Islet precursor cell (in vitro differentiated cells): ENCODE data around the gene SIRPB1.
"Not testable (repeated sequence)": the region's sequence is repeated elsewhere in the genome, so short reads cannot be mapped to it uniquely, and the experiment has no call there.

Experiments used
- DNase-seq: peaks from one replicate; pipeline ENCODE4 v3.0.0-alpha.2; 2018

Gene SIRPB1

DNA sequence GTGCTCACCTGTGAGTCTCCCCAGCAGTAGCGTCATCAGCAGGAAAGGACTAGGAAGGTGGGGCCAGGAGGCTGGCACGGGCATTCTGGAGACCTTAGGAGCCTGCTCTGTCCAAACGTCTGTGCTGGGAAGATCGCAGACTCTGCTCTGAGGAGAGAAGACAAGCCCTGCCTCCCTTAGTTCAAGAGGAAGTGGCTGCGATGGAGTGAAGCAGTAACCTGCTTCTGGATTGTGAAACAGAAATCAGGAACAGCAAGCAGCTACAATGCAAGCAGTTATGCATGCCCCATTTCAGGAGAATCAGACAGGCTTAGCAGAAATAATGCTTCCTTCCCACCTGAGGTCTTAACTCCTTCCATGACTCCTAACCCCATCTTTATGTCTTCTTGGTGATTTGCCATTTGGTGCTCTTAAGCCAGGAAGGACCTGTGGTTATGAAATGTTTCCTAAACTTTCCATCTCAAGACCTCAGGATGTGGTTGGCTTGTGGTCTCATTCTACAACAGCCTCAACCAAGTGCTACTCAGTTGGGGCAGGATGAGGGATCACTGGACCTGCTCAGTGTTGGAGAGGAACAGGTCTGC is at the start of gene SIRPB1:
Gene SIRPB1 (minus strand): TSS at position 149 of the 584 bp plus-strand sequence. CDS start 65 bp downstream, at position 84.
- DNase-seq: no peak

DNA sequence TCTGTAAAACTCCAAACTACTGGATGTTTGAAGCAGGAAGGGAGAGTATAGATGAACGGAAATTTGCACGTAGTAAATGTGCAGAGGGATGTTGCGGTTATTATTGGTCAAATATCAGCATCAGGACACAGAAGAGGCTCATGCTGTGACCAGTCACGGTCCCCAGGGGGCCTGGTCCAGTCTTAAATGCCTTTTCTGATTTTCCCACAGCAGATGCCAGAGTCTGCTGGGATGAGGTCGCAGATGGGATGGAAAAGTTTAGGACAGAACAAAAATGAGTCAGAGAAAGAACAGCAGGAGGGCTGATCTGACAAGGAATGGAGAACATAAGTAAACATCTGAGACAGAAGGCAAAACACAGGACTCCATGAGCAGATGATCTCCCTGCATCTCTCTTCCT is 49.5 kb upstream of the SIRPB1 start:
- no peak for DNase-seq

DNA sequence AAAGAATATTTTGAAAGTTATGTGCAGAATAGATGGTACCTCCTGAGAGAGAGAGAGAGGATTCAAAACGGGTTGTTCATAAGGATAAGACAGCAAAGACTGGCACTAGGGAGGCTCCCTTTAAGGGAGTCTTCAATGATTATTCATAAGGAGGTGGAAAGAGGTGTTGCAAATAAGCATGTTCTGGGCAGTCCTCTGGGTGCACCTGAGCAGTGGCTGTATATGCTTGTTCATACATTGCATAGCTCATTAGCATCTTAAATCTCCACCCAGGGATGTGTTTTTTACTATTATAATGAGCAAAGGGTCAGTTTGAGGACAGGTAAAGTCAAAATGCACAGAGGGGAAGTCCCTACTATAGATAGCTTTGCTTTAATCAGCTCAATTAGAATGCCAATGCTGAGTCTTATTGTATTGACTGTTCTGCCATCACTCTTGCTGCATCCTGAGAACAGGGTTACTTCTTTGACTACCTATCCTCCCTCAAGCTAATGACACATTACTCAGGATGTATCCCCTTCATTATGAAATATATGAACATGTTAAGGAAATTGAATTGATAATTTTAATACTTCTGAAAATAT is 47.8 kb upstream of the SIRPB1 start:
- DNase-seq: no peak

DNA sequence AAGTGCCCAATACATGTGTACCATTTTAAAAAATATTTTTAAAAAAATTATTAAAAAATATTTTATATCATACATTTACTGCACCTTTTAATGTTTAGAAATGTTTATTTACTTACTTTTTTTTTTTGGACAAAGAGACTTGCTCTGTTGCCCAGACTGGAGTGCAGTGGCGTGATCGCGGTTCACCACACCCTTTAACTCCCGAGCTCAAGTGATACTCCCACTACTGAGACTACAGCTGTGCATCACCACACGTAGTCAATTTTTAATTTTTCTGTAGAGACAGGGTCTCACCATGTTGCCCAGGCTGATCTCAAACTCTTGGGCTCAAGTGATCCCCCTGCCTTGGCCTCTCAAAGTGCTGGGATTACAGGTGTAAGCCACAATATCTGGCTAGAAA is 47.0 kb upstream of the SIRPB1 start:
- DNase-seq: no peak

DNA sequence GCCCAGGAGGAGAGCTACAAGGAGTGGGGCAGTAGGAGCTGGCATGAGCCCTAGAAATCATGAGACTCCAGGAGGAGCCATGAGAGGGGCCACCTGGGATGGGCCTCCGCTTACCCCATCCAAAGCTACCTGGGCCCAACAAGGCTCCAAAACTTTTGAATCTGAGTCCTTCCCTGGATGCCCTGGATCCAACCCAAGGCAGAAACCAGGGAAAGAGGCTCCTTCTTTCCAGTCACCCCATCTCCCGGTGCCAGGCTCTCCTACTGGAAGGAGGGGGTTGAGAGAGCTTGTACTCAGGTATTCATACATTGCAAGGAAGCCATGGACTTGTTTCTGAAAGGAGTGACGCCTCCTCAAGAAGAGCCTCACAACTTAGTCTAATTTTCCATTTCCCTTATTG is 45.5 kb upstream of the SIRPB1 start:
- DNase-seq: no peak

DNA sequence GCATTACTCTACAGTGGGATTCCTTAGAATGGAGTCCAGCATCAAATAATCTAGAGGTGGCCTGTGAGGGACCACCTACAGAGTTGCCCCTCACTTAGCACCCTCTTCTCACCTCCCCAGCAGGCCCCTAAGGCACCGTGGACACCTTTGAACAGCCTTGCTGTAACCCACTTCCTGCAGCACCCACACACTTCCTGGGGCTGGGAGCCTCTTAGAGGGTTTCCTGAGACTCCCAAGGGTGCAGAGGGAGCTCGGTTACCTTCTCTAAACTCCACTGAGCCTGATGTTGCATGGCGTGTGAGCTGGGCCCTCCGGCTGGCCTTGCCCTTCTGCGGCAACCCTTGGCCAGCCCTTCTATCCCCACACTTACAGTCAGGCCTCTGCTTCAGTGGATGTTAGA is 45.1 kb upstream of the SIRPB1 start:
- no peak for DNase-seq

DNA sequence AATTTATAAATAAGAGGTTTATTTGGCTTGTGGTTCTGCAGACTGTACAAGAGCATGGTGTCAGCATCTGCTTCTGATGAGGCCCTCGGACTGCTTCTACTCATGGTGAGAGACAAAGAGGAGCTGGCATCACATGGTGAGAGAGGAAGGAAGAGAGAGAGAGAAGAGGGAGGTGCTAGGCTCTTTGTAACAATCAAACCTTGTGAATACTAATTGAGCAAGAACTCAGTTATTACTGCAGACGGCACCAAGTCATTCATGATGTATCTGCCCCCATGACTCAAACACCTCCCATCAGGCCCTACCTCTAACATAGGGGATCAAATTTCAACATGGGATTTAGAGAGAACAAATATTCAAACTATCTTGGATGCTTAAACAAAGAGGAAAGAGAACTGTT is 44.1 kb upstream of the SIRPB1 start:
- no peak for DNase-seq

DNA sequence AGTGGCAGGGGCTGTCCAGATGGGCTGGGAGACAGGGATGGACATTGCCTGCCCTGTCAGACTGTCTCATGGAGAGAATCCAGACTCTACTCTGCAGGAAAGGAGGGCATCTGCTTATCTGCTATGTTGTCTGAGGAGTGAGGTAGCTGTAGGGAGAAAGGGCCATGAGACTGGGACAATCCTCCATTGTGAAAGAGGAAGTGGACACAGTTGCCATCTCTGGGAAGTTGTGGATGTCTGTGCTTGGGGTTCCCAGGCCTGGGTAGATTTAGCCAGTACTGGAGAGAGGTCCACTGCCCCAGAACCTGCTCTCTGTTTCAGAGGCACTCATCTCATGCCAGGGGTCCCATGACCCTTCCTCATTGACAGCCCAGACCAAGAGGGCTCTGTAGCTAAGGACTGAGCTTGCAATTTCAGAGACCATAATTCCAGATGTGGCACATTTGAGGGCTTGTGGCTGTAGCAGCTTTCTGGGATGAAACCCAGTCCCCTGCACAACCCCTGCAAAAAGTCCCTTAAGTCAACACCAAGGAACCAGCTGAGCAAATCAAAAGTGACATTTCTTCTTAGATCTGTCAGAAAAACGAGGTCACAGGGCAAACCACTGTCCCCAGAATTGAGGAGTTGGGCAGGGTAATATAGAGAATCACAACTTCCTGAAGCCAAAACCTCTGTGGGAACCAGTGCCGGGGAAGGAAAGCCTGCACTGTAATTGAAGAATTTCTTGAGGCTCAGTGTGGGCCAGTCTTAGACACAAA is 41.9 kb upstream of the SIRPB1 start:
- DNase-seq: no peak

DNA sequence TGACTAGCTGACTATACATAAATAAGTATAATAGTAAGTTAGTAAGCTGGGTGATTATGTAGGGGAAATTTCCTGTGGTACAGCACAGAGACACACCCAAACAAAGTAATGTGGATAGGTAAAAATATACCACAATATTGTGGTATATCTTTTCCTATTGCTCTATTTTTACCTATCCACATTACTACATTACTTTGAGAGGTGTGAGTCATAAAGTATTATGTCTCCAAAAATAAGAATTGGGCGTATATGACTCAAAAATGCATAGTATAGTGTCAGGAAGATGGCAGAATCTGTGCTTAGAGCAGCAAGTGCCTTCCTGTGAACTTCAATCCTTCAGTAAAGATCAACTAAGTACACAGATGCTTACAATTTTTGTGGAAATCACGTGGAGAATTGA is 40.4 kb upstream of the SIRPB1 start:
- DNase-seq: no peak

DNA sequence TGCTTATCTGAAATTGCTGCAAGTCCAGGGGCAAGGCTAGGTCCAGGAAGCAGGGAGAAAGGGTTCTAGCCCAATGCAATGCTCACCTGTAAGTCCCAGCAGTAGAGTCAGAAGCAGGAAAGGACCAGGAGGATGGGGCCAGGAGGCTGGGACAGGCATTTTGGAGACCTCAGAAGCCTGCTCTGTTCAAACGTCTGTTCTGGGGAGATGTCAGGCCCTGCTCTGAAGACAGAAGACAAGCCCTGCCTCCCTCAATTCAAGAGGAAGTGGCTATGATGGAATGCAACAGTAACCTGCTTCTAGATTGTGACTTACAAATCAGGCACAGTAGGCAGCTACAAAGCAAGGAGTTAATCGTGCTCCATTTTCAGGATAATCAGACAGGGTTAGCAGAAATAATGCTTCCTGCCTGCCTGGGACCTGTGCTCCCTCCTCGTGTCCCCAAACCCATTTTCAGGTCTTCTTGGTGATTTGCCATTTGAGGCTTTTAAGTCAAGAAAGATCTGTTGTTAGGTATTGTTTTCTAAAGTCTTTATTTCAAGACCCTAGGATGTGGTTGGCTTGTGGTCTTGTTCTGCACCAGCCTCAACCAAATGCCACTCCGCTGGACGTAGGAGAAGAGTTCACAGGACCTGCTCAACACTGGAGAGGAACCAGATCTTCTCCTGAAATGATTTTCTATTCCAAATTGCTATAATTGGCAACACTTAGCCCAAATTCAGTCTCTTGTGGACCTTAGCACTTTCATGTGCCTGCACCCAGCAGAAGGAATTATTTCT is 37.9 kb upstream of the SIRPB1 start, which contains the start of gene SIRPG:
Gene SIRPG (minus strand): TSS at position 224 of the 779 bp plus-strand sequence. CDS start 65 bp downstream, at position 159.
- no peak for DNase-seq

DNA sequence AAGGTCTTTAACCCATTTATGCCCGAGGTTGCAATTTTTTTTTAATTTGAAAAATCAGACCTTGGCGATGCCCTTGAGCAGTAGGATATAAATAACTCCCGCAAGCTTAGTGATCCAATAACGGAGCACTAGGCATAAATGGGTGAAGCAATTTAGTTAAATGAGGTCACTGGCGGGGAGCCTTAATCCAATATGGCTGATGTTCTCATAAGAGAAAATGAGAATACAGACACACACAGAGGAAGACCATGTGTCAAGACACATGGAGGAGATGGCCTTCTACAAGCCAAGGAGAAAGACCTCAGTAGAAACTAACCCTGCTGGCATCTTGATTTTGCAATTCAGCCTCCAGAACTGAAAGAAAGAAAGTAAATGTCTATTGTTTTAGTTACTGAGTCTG is 37.0 kb upstream of the SIRPB1 start:
- DNase-seq: no peak

DNA sequence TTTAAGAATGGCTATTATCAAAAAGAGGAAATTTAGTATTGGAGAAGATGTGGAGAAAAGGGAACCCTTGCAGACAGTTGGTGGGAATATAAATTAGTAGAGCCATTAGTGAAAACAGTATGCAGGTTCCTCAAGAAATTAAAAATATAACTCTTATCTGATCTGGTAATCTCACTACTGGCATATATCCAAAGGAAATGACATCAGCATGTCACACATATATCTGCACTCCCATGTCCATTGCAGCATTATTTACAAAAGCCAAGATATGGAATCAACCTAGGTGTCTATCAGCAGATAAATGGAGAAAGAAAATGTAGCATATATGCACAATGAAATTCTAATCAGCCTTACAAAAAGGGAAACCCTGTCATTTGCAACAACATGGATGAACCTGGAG is 35.2 kb upstream of the SIRPB1 start:
- no peak for DNase-seq

DNA sequence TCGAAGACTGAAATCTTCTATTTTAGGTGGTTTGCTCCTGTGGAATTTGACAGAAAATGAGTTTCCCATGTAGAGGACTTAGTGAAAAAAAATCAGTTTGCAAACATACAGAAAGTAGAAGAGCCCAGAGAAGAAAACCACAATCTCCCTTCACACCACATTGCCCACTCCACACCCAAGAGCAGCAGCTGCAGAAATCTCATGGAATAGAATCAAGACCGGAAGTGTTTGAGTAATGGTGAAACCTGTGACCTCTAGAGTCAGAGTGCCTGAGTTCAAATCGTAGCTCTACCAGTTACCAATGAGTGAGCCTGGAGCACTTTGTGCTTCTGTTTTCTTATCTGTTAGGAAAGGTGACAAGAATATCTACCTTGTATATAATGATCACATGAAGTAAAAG is 33.2 kb upstream of the SIRPB1 start:
- DNase-seq: no peak

DNA sequence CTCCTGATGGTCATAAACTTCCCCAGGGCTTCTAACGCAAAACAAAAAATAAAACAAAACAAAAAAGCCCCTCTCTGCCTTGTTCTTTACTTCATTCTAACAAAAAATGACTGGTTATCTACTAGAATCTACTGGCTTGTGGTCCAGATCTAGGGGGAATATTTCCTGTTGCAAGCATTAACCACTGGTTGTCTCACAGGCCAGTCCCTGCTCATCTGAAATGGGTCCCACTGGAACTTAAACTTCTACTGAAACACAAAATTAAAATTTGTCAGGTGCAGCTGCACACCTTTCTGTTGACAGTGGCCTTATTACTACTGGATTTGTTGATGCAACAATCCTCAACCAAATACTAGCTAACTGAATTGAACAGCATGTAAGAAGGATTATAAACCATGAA is 32.3 kb upstream of the SIRPB1 start:
- no peak for DNase-seq

DNA sequence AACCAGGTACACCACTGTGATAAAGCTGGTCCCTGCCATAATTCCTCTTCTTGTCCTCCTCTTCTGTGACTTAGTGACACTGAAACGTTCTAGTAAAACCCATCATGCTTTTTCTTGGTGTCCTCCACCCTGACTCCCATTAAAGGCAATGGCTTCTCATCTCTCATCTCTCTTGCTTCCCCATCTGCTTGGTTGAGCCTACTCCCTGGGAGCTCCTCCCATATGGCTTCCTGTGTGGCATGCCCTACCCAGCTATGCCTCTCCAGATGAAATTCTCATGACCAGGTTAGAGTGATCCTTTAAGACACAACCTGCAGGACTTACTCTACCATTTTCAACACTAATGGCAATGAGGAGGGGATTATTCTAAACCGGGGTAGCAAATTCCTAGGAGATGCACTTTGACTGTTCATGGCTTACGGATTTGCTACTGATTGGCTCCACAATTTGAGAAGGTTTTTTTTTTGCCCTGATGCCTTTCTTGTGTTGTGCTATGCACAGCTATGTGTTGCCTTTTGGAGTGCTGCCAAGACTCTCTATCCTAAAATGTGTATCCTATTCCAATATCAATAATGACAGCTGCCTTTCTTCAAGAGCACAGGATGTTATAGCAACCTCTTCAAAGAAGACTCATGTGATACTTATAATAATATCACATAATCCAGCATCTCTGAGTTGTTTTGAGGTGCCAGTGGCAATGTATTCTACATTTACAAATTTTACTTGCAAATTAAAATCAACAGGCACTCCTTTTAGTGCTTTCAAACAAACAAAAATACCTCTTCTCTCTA is 31.7 kb upstream of the SIRPB1 start:
- DNase-seq: no peak

DNA sequence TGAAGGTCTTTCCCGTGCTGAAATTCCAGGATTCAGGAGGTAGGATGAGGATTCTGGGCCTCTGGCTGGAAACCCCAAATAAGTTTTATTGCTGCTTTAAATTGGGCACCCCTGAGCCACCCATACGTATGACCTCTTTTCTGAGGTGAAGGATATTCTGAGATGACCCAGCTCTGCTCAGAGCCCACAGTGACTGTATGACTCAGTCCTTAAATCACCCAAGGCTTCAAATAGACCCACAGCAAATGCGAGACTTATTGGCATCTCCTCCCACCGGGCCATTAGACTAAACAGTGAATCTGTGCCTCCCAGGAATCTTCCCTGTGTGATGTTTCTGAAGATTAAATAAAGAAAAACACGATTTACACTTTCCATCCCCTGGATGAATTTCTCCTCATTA is 28.3 kb upstream of the SIRPB1 start:
- no peak for DNase-seq

DNA sequence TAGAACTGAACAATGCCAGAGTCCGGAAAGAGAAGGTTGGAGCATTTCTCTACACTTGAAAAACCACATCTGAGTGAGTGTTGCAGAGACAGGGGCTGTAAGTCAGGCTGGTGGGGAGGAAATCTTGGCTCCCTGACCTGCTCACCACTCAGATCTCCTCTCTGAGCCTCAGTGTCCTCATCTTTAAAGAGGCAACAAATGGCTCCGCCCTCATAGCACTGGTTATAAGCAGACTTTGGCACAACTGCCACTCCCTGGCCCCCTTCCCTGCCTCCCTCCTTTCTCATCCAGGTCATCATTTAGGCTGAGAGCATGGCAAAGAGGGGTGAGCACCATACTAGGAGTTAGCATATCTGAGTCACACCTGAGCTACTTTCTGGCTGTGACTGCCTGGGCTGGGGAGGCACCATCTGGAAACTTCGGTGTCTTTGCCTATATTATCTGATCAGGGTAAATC is 27.2 kb upstream of the SIRPB1 start:
- no peak for DNase-seq

DNA sequence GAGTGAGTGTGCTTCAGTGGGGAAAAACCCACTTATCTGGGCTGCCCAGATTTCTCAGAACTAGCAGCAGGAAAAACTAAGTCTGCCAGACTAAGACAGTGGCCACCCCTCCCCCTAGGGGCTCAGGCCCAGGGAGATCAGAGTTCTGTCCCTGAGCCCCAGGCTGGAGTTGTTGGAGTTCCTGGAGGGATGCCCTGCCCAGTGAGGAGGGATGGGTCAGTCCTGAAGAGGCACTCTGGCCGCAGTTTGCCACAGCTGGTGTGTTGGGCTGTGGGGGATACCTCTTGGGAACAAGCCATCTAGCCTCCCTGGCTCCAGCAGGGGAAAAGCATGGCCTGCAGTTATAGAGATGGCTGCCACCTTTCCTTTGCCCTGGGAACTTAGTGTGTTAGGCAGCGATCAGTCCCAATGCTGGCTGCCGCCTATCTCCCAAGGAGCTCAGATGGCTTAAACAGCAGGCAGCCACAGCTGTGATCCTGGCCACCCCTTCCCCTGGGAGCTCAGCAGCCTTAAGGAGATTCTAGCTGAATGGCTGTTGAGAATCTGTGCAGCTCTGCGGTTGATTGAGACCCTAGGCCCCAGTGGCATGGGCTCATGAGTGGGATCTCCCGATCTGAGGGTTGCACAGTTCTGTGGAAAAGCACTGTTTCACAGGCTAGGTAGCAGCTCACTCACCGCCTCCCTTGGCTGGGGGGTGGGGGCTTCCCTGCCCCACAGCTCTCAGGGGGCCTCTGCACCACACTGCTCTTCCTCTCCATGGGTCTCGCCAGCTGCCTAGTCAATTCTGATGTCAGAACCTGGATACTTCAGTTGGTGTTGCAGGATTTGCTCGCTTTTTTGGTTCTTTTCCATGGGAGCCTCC is 24.5 kb upstream of the SIRPB1 start:
- DNase-seq: no peak

DNA sequence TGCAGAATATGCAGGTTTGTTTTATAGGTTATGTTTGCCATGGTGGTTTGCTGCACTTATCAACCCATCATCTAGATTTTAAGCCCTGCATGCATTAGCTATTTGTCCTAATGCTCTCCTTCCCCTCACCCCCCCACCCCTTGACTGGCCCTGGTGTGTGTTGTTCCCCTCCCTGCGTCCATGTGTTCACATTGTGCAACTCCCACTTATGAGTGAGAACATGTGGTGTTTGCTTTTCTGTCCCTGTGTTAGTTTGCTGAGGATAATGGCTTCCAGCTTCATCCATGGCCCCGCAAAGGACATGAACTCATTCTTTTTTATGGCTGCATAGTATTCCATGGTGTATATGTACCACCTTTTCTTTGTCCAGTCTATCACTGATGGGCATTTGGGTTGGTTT is 18.8 kb upstream of the SIRPB1 start:
- not testable (repeated sequence) for DNase-seq

DNA sequence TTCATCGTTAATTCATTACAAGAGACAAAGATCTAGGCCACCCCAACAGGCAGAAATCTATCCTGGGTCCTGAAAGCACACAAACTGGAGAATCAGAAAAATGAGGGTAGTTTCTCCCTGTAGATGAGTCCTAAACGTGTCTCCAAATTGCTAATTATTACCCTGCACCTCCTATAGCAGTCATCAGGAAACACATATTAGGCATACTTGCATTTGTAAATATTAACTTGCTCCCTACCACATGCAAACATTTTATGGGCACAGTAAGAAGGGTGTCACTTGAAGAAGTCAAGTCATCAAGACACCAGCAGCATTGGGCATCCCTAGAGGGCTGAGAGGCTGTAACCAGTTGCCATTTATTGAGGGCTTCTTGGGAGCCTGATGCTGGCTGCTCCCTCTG is 17.9 kb upstream of the SIRPB1 start:
- DNase-seq: no peak

DNA sequence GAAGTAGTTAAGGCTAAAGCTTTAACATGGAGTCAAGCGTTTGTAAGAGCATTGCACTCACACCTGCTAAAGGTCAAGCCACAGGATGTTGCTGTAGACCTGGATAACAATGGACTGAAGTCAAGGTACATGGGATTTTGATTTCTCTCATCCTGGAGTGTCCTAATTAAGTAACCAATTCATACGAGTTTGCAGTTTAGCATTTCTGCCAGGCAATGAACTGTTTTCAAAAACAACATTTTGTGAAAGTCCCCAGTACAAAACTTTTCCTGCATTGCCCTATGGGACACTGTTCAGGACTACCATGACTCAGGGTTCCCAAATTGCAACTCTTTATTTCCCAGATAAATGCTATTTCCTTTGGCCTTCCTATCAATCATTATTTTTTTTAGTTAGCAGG is 17.4 kb upstream of the SIRPB1 start:
- DNase-seq: no peak

DNA sequence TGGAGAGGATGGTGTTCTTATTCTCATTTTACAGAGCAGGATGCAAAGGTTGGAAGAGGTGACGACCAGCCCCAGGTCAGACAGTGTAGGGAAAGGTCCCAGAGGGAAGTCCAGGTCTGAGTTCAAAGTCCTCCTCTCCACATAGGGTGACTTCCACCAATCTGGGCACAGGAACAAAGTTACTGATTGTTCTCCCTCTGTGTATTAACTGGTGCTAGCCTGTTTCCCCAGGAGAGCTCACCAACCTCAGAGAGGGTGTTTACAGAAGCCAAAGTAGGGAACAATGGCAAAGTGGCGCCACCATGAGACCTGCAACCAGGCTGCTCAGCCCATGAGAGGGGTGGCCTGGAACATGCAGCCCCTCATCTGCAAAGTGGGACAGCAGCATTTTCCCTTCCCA is 16.8 kb upstream of the SIRPB1 start:
- no peak for DNase-seq
